NT2/D1 (cell line): ENCODE measurements around the gene SNTG2.

Source experiments
- DNase-seq: peaks from one replicate; pipeline ENCODE4 v3.0.0-alpha.2; 2011; ENCODE audit warnings: low read depth, low spot score
- H3K27me3 ChIP-seq: 2 replicates; pipeline ENCODE4 v1.6.0; 2011; ENCODE audit warnings: mild to moderate bottlenecking; ENCODE audit not compliant: insufficient read length, insufficient read depth
- H3K36me3 ChIP-seq: 2 replicates; pipeline ENCODE4 v1.6.1; 2011; ENCODE audit warnings: mild to moderate bottlenecking, low read length, mixed read lengths; ENCODE audit not compliant: insufficient read depth, insufficient read length
- H3K4me1 ChIP-seq: 2 replicates; pipeline ENCODE4 v1.5.1; 2011; ENCODE audit not compliant: insufficient read depth, insufficient read length
- H3K4me3 ChIP-seq: 2 replicates; pipeline ENCODE4 v1.5.1; 2011; ENCODE audit warnings: low read depth; ENCODE audit not compliant: insufficient read length
- H3K9ac ChIP-seq: 2 replicates; pipeline ENCODE4 v1.6.0; 2011; ENCODE audit warnings: low read depth; ENCODE audit not compliant: insufficient read length
- H3K9me3 ChIP-seq: 2 replicates; pipeline ENCODE4 v1.5.1; 2011; ENCODE audit warnings: mild to moderate bottlenecking, low read length; ENCODE audit not compliant: insufficient read depth
- SUZ12 ChIP-seq: IDR thresholded peaks from 2 replicates; pipeline ENCODE4 v1.6.1; 2011; ENCODE audit not compliant: insufficient read length, insufficient read depth; ENCODE audit errors: extremely low read depth
- YY1 ChIP-seq: IDR thresholded peaks from 2 replicates; pipeline ENCODE4 v1.6.1; 2011; ENCODE audit not compliant: insufficient read length, insufficient read depth
- ZNF274 ChIP-seq: IDR thresholded peaks from 2 replicates; pipeline ENCODE4 v1.6.1; 2011; ENCODE audit warnings: mild to moderate bottlenecking, low read depth, low read length

The SNTG2 gene

GRCh38 chr2:1147873-1148612 is 197.4 kb downstream of the SNTG2 start:
- no peak overlapping the region for H3K9ac ChIP-seq
- no peaks in the 10 kb centered on the region for H3K27me3 ChIP-seq
- no peaks in the 10 kb centered on the region for H3K36me3 ChIP-seq
- no peaks in the 10 kb centered on the region for H3K4me1 ChIP-seq
- no peak for DNase-seq
- TF ChIP-seq SUZ12 (no peak), YY1 (no peak), ZNF274 (no peak)
- no peaks in the 10 kb centered on the region for H3K9me3 ChIP-seq
- no peak overlapping the region for H3K4me3 ChIP-seq

GRCh38 chr2:1150724-1151511 is 200.3 kb downstream of the SNTG2 start:
- Histone ChIP-seq H3K4me3 (no peak overlapping the region), H3K9ac (no peak overlapping the region), H3K36me3 (no peaks in the 10 kb centered on the region), H3K4me1 (no peaks in the 10 kb centered on the region), H3K9me3 (no peaks in the 10 kb centered on the region), H3K27me3 (no peaks in the 10 kb centered on the region)
- no peak for TF ChIP-seq SUZ12
- TF ChIP-seq ZNF274 = no peak
- no peak for DNase-seq

- TF ChIP-seq ZNF274 = no peak
- TF ChIP-seq SUZ12 = no peak
- TF ChIP-seq YY1 = no peak
- no peak for DNase-seq
- no peaks in the 10 kb centered on the region for H3K36me3 ChIP-seq
- no peak overlapping the region for H3K9ac ChIP-seq
- H3K4me3 ChIP-seq = no peak overlapping the region
- H3K9me3 ChIP-seq = no peaks in the 10 kb centered on the region
- no peaks in the 10 kb centered on the region for H3K27me3 ChIP-seq
- H3K4me1 ChIP-seq = no peaks in the 10 kb centered on the region
Measured at GRCh38 chr2:1152375-1152774, 201.7 kb downstream of the SNTG2 start.

GRCh38 chr2:1153920-1154319 is 203.3 kb downstream of the SNTG2 start:
- no peaks in the 10 kb centered on the region for H3K36me3 ChIP-seq
- no peak for DNase-seq
- no peak for TF ChIP-seq ZNF274
- no peak for TF ChIP-seq SUZ12
- no peak for TF ChIP-seq YY1
- no peaks in the 10 kb centered on the region for H3K4me1 ChIP-seq
- H3K27me3 ChIP-seq = no peaks in the 10 kb centered on the region
- H3K4me3 ChIP-seq = no peak overlapping the region
- no peak overlapping the region for H3K9ac ChIP-seq
- no peaks in the 10 kb centered on the region for H3K9me3 ChIP-seq

GRCh38 chr2:1154710-1155594 is 204.3 kb downstream of the SNTG2 start:
- Histone ChIP-seq H3K27me3 (no peaks in the 10 kb centered on the region), H3K4me3 (no peak overlapping the region), H3K9me3 (no peaks in the 10 kb centered on the region), H3K9ac (no peak overlapping the region), H3K4me1 (no peaks in the 10 kb centered on the region), H3K36me3 (no peaks in the 10 kb centered on the region)
- TF ChIP-seq SUZ12 (no peak), YY1 (no peak), ZNF274 (no peak)
- no peak for DNase-seq

GRCh38 chr2:1156059-1156458 is 205.4 kb downstream of the SNTG2 start:
- no peaks in the 10 kb centered on the region for H3K9me3 ChIP-seq
- no peak for DNase-seq
- H3K36me3 ChIP-seq = no peaks in the 10 kb centered on the region
- H3K27me3 ChIP-seq = no peaks in the 10 kb centered on the region
- H3K4me1 ChIP-seq = no peaks in the 10 kb centered on the region
- no peak for TF ChIP-seq SUZ12
- TF ChIP-seq YY1 = no peak
- no peak for TF ChIP-seq ZNF274
- no peak overlapping the region for H3K9ac ChIP-seq
- no peak overlapping the region for H3K4me3 ChIP-seq

GRCh38 chr2:1156531-1156930 is 205.9 kb downstream of the SNTG2 start:
- no peak overlapping the region for H3K9ac ChIP-seq
- no peaks in the 10 kb centered on the region for H3K36me3 ChIP-seq
- no peaks in the 10 kb centered on the region for H3K9me3 ChIP-seq
- H3K4me3 ChIP-seq = no peak overlapping the region
- TF ChIP-seq YY1 (no peak), ZNF274 (no peak), SUZ12 (no peak)
- no peaks in the 10 kb centered on the region for H3K4me1 ChIP-seq
- no peaks in the 10 kb centered on the region for H3K27me3 ChIP-seq
- no peak for DNase-seq
